HG03135 (cell line): ENCODE results near the gene TPRX2.
"Not testable (repeated sequence)": the region's sequence is repeated elsewhere in the genome, so short reads cannot be mapped to it uniquely, and the experiment has no call there.

Source experiments
- ATAC-seq: cut with Tn5 transposase; IDR thresholded peaks from one replicate; pipeline ENCODE4 v1.9.1; 2021; ENCODE audit warnings: mild to moderate bottlenecking, moderate library complexity; ENCODE audit not compliant: unreplicated experiment

The TPRX2 gene, protein sequence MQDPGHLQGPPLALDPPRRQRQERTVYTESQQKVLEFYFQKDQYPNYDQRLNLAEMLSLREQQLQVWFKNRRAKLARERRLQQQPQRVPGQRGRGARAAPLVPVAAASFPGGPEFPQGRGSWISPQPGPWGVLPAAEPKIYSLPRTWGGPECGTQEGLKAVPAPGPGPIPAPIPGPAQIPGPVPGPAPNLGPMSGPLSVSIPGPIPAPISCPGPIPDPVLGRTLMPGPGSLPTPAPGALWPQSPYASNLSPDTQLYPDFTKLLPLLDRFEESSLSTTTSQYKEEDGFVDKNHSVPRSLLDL

DNA sequence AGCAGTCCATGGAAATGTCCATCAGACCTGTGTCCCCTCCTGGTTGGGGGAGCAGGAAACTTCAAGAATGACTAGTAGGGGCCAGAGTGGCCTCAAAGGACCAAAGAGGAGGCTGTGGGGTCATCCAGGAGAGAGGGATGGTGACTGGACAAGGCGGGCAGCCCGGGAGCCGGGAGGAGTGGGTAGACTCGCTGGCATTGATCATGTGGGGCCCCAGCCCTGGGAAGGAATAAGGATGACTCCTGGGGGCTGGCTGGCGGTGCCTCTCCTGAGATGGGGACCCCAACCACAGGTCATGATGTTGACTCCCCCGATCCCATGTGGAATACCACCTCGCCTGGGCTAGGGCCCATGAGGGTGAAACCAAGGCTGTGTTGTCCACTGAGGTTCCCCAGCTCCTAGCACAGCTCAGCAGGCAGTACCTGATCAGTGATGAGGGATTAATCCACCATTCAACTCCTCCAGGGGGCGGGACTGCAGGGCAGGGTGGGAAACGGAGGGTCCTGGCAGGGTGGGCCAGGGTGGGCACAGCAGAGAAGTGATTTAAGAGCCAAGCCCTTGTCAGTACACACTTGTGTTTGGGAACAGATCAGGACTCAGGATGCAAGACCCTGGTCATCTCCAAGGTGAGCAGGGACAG, at the start of gene TPRX2:
Gene TPRX2 (plus strand): TSS at position 590 of the 640 bp plus-strand sequence. CDS start 12 bp downstream, at position 602.
- ATAC-seq, result not testable (repeated sequence)

DNA sequence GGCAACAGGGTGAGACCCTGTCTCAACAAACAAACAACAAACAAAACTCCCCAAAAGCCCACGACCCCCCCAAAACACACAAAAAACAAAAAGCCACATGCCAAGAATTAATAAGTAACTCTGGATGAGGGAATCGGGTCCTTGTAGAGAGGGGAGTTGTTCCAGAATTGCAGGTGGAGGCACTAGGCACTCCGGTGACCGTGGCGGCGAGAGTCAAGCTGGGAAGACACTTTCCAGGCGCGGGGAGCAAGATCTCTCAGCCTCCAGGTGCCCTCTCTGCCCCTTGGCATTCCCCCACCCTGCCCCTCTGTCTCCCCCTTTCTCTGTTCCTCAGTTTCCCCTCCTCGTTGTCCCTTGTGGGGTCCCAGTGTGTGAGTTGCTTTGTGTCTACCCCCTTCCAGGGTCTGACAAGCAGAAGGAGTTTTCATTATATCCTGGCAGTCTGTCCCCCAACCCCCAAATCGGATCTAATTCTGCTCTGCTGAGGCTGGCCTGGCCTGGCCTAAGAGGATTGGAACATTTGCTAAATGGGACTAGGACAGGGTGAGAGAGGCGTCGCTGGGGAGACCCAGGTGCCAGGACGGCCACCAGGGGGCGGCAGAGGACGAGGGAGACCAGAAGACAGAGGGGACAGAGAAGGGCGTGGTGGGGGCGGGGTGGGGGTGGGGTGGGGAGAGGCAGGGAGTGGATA, 45.6 kb upstream of the TPRX2 start:
- no peak for ATAC-seq

DNA sequence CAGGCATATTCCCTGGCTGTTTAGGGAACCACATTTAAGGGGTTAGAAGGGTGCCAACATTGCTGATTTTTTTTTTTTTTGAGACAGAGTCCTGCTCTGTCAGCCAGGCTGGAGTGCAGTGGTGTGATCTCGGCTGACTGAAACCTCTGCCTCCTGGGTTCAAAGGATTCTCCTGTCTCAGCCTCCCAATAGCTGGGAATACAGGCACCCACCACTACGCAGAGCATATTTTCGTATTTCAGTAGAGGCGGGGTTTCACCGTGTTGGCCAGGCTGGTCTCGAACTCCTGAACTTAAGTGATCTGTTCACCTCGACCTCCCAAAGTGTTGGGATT, 45.1 kb upstream of the TPRX2 start:
- ATAC-seq, result no peak

DNA sequence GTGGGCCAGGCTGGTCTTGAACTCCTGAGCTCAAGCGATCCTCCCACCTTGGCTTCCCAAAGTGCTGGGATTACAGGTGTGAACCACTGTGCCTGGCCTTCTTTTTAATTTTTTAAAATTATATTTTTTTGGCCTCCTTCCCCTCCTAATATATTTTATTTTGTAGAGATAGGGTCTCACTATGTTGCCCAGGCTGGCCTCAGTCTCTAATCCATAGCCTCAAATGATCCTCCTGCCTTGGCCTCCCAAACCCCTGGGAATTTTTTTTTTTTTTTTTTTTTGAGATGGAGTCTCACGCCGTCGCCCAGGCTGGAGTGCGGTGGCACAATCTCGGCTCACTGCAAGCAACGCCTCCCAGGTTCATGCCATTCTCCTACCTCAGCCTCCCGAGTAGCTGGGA, 42.8 kb upstream of the TPRX2 start:
- ATAC-seq, result not testable (repeated sequence)

- ATAC-seq, result not testable (repeated sequence)
Observed at GRCh38 chr19:47818221-47818620, 40.8 kb upstream of the TPRX2 start.

DNA sequence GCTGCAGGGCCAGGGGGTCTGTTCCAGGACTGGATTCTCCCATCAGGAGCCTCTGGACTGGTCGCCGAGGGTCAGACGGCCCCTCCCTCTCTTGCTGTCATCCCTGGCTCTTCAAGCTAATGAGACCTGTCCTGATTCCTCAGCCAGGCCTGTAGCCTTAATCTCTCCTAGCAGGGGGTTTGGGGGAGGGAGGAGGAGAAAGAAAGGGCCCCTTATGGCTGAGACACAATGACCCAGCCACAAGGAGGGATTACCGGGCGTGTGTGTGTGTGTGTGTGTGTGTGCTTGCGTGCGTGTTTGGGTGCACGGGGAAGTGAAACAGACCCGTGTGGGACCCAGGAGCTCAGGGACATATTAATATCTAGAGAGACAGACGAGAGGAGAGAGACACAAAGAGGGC, 39.2 kb upstream of the TPRX2 start:
- ATAC-seq, result no peak

- ATAC-seq, result no peak
Observed at GRCh38 chr19:47820410-47820809, 38.6 kb upstream of the TPRX2 start.

GRCh38 chr19:47821460-47822020, 37.5 kb upstream of the TPRX2 start, which contains the start of gene CRX:
TSS of gene CRX (plus strand) at chr19:47821937. CDS start at chr19:47834444, 12,507 bp downstream.
- ATAC-seq, result no peak

- no peak for ATAC-seq
Observed at GRCh38 chr19:47824396-47824795, 34.6 kb upstream of the TPRX2 start.

DNA sequence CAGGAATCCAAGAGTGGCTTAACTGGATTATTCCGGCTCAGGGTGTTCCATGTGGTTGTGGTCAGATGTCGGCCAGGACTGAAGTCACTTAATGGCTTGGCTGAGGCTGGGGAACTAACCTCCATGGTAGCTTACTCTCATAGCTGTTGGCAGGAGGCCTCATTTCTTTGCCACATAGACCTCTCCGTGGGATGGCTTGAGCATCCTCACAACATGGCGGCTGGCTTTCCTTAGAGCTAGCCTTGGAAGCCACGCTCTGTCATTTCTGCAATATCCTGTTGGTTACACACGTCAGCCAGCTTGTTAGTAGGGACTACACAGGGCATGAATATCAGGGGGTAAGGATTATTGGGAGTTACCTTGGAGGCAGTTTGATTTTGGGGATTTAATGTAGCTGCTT, 32.2 kb upstream of the TPRX2 start:
- no peak for ATAC-seq

DNA sequence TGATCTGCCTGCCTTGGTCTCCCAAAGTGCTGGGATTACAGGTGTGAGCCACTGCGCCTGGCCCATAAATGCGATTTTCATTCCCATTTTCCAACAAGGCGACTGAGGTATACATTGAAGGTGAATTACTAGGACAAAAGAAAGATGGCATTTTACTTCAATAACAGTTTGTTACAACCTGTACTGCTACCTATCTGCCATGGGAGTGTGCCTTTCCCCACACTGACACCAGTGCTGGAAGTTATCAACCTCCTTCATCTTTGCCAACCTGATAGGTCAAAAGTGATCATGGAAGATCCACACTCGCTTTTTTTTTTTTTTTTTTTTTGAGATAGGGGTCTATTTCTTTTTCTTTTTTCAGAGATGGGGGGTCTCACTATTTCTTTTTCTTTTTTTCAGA, 26.3 kb upstream of the TPRX2 start:
- ATAC-seq, result no peak

DNA sequence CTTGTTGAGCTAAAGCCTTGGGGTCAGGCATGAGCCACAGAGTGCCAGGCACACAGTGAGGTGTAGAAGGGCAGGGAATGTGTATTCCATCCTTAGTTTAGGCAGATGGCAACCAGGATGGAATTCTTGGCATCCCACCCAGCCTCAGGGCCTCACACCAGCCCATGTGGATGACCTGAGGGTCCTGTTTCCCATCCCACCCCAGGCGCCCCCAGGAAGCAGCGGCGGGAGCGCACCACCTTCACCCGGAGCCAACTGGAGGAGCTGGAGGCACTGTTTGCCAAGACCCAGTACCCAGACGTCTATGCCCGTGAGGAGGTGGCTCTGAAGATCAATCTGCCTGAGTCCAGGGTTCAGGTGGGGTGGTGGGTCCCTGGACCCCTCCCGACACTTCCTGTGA, 23.0 kb upstream of the TPRX2 start:
- no peak for ATAC-seq

DNA sequence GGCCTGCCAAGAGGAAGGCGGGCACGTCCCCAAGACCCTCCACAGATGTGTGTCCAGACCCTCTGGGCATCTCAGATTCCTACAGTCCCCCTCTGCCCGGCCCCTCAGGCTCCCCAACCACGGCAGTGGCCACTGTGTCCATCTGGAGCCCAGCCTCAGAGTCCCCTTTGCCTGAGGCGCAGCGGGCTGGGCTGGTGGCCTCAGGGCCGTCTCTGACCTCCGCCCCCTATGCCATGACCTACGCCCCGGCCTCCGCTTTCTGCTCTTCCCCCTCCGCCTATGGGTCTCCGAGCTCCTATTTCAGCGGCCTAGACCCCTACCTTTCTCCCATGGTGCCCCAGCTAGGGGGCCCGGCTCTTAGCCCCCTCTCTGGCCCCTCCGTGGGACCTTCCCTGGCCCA, 19.6 kb upstream of the TPRX2 start:
- ATAC-seq, result no peak

- no peak for ATAC-seq
Observed at GRCh38 chr19:47839913-47840312, 19.1 kb upstream of the TPRX2 start.

DNA sequence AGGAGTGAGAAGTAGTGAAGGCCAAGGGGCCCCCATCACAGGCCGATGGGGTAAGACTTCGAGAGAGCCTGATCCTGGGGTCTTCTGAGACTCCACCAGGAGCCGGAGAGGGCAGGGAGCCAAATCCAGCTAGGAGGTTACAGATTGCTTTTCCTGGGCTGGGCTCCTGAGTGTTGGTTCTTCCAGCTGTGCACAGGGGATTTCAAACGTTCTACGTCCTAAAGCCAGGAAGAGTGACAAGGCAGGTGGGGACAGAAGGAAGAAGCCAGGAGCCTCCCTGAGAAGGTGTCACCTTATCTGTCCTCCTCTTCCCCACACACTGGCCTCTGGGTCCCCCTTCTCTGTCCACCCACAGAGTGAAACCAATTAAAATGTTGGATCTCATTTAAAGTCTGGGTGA, 16.1 kb upstream of the TPRX2 start:
- no peak for ATAC-seq

DNA sequence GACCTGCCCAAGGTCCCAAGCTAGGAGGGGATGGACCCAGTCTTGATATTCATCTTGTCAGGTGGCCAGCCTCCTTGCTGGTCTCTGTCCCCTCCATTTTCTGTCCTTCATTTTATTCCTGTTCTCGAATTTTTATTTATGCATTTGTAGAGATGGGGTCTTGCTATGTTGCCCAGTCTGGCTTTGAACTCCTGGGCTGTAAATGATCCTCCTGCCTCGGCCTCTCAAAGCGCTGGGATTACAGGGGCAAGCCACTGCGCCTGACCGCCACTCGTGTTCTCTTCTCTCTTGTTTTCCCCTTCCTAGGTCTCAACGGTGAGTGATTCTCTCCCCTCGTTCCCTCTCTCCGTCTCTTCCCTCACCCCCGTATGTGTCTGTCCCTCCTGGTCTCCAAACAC, 10.6 kb upstream of the TPRX2 start:
- ATAC-seq, result no peak

DNA sequence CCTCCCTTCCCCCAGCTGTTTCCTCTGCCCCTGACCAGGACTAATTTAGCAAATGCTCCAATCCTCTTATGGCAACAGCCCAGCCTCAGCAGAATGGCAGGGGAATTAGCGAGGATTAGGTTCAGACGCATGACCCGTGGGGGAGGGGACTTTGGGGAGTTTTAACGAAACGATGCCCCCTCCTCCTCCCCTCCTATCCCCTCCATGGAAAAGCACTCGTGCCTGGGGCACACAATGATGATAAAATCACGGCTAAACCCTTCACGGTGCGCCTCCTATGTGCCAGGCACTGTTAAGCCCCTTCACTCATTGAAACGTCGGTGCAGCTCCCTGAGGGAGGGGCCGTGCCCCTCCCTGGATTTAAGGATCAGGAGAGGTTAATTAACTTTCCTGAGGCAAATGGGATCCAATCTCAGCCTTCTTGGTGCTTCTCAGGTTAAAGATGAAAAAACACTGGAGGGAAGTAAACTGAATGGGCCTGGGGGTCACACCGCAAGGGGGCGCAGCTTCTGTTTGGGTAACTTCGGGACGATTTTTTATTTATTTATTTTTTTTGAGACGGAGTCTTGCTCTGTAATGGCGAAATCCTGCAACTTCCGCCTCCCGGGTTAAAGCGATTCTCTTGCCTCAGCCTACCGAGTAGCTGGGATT, 10.1 kb upstream of the TPRX2 start:
- ATAC-seq, result no peak

DNA sequence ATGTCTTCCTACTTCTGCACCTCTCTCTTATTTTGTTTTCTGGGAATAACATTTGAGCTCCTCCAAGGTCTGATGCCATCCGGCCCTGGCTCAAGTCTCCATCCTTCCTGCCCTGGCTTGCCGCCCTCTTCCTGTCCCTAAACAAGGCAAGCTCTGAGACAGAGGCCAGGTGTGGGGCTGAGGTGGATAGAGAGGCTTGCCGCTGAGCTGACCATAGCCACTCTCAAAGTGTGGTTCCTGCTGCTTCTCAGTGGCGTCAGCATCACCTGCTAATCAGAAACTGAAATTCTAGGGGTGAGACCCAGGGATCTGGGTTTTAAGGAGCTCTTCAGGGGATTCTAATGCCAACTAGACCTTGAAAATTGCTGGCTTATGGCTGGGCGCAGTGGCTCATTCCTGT, 6.0 kb upstream of the TPRX2 start:
- no peak for ATAC-seq

- ATAC-seq, result no peak
Observed at GRCh38 chr19:47854459-47854858, 4.6 kb upstream of the TPRX2 start.

- ATAC-seq, result not testable (repeated sequence)
Observed at GRCh38 chr19:47858231-47858630, 804 bp upstream of the TPRX2 start.

- not testable (repeated sequence) for ATAC-seq
Observed at GRCh38 chr19:47859838-47860237, 803 bp downstream of the TPRX2 start.
